Stromal cell of bone marrow (primary cell): ENCODE results near the gene P2RX6.

Experiments used
- DNase-seq: peaks from one replicate; pipeline ENCODE4 v3.0.0-alpha.2; 2012; ENCODE audit warnings: low read depth

P2RX6 gene

DNA sequence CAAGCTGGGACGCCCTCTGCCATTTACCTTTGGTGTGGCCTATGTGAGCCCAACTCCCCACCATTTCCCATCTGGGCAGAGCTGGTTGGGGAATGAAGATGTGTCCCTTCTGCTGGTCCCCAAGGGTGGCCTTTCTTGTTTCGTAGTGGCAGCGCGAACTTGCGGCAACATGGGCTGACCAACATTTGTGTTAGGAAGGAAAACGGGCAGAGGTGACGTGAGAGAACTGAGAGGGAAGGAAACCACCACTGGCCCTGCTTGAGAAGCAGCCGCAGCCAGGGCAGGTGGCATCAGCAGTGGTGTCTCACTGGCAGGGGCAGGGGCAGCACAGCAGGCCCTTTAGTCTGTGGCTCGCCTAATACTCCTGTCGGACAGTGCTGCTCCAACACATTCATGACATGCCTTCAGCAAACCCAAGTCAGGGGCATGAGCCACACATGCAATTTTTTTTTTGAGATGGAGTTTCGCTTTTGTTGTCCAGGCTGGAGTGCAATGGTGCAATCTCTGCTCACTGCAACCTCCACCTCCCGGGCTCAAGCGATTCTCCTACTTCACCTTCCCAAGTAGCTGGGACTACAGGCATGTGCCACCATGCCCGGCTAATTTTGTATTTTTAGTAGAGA is 60.7 kb downstream of the P2RX6 start:
- DNase-seq = no peak

DNA sequence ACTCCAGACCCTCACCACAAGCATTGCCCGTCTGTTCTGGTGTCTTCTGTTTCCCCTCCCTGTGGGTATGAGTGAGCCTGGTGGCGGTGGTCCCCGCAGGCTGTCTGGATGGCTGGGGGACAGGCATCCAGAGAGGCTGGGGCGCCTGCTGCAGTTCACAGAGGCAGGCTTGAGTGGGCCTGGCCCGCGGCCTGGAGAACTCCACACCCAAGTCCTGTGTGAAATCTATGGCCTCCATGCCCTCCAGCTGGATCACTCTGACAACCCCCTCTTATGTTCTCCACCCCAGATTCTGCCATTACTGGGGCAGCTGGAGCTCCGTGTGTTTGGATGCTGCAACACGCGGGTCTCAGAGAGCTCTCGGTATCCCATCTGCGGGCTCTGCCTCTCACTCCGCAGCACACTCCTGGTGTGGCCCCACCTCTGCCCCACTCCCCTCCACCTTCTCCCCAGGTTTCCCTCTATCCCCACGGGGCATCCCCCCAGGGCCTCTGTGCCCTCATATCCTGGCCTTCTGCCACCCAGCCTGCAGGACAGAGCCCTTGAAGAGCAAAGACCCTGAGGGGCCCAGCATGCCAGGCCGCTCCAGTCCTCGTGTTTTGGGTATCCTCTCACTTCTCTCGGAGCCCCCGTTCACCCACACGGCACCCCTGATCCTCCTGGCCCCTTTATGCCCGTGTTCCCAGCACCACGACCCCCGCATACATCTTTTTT is 62.1 kb downstream of the P2RX6 start:
- DNase-seq = no peak
